ENCODE results near the gene ATP2C2.

DNA sequence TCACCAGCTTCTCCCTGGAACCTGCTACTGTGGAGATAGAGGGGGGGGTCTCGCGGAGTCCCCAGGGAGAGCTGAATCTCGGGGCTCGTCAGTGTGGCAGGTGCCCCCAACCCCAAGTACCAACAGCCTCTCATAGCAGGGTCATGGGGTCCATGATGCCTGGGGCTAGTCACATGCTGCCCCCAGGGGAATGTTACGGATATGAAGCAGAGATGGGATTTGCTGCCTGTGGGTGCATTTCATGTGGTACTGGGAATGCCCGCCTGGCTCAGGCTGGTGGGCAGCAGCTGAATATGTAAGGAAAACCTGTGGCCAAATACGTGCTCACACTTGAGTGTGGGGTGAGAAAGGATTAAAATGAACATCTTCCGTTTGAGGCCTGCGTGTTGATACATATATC lies 86.7 kb downstream of the ATP2C2 start:
- TF ChIP-seq POLR2A (IDR thresholded peaks at IDR 0.05) = no peak
- no peak for TF ChIP-seq CTCF (IDR thresholded peaks at IDR 0.05)

Data from right lobe of liver (tissue), 4 donors.